Measurements from ENCODE around the gene SAMSN1.

GRCh38 chr21:14451546-14451945 is 94.6 kb downstream of the SAMSN1 start:
- TF ChIP-seq POLR2A (IDR thresholded peaks at IDR 0.05) (no peak), CTCF (IDR thresholded peaks at IDR 0.05) (no peak)
